ENCODE data around the gene ABL1.

ABL1 gene

GRCh38 chr9:130856474-130856873 lies 21.4 kb downstream of the ABL1 start:
- TF ChIP-seq CTCF (IDR thresholded peaks at IDR 0.05; ENCODE audit: low read depth, low read length): no peak
- H3K4me3 ChIP-seq (replicated peaks in 1 of 2; ENCODE audit: low read depth in 2 of 2, low read length in 2 of 2): no peak overlapping the region
- DNase-seq (ENCODE audit: low read depth in 2 of 2): no peak

GRCh38 chr9:130857864-130858738 lies 23.0 kb downstream of the ABL1 start:
- TF ChIP-seq CTCF (IDR thresholded peaks at IDR 0.05; ENCODE audit: low read depth, low read length): no peak
- DNase-seq (ENCODE audit: low read depth in 2 of 2): peak; percentile 93 to 96
- H3K4me3 ChIP-seq (replicated peaks in 1 of 2; ENCODE audit: low read depth in 2 of 2, low read length in 2 of 2): no peak overlapping the region

GRCh38 chr9:130858739-130859705 lies 24.0 kb downstream of the ABL1 start:
- peak; percentile 29 to 42 for DNase-seq (ENCODE audit: low read depth in 2 of 2)
- TF ChIP-seq CTCF (IDR thresholded peaks at IDR 0.05; ENCODE audit: low read depth, low read length): no peak
- no peak overlapping the region for H3K4me3 ChIP-seq (replicated peaks in 1 of 2; ENCODE audit: low read depth in 2 of 2, low read length in 2 of 2)

- DNase-seq (ENCODE audit: low read depth in 2 of 2): peak; percentile 96 to 98
- no peak overlapping the region for H3K4me3 ChIP-seq (replicated peaks in 1 of 2; ENCODE audit: low read depth in 2 of 2, low read length in 2 of 2)
- peak; percentile 38 for TF ChIP-seq CTCF (IDR thresholded peaks at IDR 0.05; ENCODE audit: low read depth, low read length)
These were observed 25.6 kb downstream of the ABL1 start for GRCh38 chr9:130860458-130861316.

DNA sequence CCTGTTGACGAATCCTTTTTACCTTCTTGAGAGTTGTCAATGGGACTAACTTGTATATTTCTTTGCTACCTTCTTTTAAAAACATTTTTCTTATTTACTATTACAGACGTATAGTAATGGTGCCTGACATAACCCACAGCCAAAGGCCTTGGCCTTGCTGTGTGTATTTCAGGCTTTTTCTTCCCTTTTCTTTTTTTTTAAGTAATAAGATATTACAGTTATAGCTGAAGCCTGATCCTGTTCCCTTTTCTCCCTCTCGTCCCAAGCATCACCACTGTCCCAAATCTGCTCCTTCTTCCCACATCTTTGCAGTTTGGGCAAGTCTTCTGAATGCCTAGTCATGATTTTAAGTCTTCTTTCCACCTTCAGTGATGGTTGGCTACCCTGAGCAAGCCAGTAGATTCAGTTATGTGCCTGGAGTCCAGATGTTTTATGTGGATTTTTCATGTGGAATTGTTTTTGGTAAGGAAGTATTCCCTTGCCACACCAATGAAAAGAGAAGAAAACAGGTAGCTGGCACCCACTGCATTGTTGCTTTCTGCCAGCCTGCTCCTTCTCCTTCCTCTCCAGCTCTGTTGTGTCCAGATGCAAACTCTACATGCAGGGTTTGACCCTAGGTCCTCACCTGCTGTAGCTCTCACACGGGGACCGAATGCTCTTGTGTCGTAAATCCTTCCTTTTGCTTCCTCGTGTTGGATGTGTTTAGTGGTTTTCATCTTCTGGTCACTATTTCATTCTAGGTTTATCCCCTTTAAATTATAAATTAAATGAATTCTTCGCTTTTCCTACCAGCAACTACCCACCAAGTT lies 26.5 kb downstream of the ABL1 start:
- DNase-seq (ENCODE audit: low read depth in 2 of 2): no peak
- H3K4me3 ChIP-seq (replicated peaks in 1 of 2; ENCODE audit: low read depth in 2 of 2, low read length in 2 of 2): no peak overlapping the region
- TF ChIP-seq CTCF (IDR thresholded peaks at IDR 0.05; ENCODE audit: low read depth, low read length): no peak
